ENCODE measurements around the gene TMPRSS6. TPM values are rescaled to one million over a fixed set of nuclear protein-coding genes. Genes with fewer than 3 reads are reported as not detected.

Gene TMPRSS6
- total and polyA plus RNA-seq, 9 donors: 0.04 to 2.4 (median 0.33) TPM; not detected in 6

DNA sequence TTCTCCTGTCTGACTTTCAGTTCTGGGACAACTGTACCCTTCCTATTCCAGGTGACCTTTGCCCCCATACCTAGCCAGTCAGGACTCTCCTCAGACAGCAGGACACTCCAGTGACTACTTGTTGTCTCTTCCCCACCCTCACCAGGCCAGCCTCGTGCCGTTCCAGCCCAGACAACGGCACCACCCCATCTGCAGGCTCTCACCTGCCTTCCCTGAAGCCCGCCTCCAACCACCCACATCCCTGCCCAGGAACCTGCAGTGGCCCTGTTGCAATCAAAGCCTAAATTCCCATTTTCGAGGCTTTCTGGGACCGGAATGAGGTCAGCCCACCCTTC lies 36.5 kb upstream of the TMPRSS6 start:
- Histone ChIP-seq H3K27ac (no peak overlapping the region), H3K36me3 (no peaks in the 10 kb centered on the region), H3K4me1 (ENCODE audit: insufficient read depth) (no peaks in the 10 kb centered on the region), H3K9me3 (no peaks in the 10 kb centered on the region), H3K4me3 (no peak overlapping the region), H3K27me3 (no peaks in the 10 kb centered on the region)
- DNase-seq: no peak
- 49 to 64% (median 59%) methylated on average over 6 of the region's 6 CpGs for WGBS, 3 donors
- intact Hi-C loops (cut with DNase I): no loop called here
- TF ChIP-seq, protein P1, sequence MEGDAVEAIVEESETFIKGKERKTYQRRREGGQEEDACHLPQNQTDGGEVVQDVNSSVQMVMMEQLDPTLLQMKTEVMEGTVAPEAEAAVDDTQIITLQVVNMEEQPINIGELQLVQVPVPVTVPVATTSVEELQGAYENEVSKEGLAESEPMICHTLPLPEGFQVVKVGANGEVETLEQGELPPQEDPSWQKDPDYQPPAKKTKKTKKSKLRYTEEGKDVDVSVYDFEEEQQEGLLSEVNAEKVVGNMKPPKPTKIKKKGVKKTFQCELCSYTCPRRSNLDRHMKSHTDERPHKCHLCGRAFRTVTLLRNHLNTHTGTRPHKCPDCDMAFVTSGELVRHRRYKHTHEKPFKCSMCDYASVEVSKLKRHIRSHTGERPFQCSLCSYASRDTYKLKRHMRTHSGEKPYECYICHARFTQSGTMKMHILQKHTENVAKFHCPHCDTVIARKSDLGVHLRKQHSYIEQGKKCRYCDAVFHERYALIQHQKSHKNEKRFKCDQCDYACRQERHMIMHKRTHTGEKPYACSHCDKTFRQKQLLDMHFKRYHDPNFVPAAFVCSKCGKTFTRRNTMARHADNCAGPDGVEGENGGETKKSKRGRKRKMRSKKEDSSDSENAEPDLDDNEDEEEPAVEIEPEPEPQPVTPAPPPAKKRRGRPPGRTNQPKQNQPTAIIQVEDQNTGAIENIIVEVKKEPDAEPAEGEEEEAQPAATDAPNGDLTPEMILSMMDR (IDR thresholded peaks at IDR 0.05): no peak
- TF ChIP-seq EP300 (IDR thresholded peaks at IDR 0.05): no peak
- TF ChIP-seq POLR2A (IDR thresholded peaks at IDR 0.05): no peak

GRCh38 chr22:37145180-37146050 lies 35.9 kb upstream of the TMPRSS6 start:
- Histone ChIP-seq H3K4me1 (ENCODE audit: insufficient read depth) (no peaks in the 10 kb centered on the region), H3K36me3 (no peaks in the 10 kb centered on the region), H3K4me3 (no peak overlapping the region), H3K9me3 (no peaks in the 10 kb centered on the region), H3K27ac (no peak overlapping the region), H3K27me3 (no peaks in the 10 kb centered on the region)
- intact Hi-C loops (cut with DNase I): no loop called here
- DNase-seq: no peak
- TF ChIP-seq, protein P1 (IDR thresholded peaks at IDR 0.05): no peak
- TF ChIP-seq POLR2A (IDR thresholded peaks at IDR 0.05) (no peak), EP300 (IDR thresholded peaks at IDR 0.05) (no peak)
- 14 to 22% (median 18%) methylated on average over 17 of the region's 17 CpGs for WGBS, 3 donors

DNA sequence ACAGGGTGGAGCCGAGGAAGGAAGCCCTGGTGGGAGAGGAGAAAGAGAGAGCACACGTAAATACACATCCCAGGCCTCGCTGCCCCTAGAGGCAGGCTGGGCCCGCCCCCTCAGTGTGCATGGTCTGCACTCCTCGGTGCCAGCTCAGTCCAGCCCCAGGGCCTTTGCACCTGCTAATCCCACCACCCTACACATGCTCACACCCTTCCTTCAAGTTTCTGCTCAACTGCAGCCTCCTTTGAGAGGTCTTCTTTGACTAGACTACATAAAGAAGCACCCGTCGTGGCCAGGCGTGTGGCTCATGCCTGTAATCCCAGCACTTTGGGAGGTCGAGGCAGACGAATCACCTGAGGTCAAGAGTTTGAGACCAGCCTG lies 34.7 kb upstream of the TMPRSS6 start:
- Histone ChIP-seq H3K4me1 (ENCODE audit: insufficient read depth) (no peaks in the 10 kb centered on the region), H3K4me3 (no peak overlapping the region), H3K27me3 (no peaks in the 10 kb centered on the region), H3K27ac (no peak overlapping the region), H3K36me3 (no peaks in the 10 kb centered on the region), H3K9me3 (no peaks in the 10 kb centered on the region)
- no peak for DNase-seq
- 83 to 91% (median 86%) methylated on average over 10 of the region's 10 CpGs for WGBS, 3 donors
- intact Hi-C loops (cut with DNase I): no loop called here
- no peak for TF ChIP-seq EP300 (IDR thresholded peaks at IDR 0.05)
- TF ChIP-seq, protein P1 (IDR thresholded peaks at IDR 0.05): no peak
- no peak for TF ChIP-seq POLR2A (IDR thresholded peaks at IDR 0.05)

DNA sequence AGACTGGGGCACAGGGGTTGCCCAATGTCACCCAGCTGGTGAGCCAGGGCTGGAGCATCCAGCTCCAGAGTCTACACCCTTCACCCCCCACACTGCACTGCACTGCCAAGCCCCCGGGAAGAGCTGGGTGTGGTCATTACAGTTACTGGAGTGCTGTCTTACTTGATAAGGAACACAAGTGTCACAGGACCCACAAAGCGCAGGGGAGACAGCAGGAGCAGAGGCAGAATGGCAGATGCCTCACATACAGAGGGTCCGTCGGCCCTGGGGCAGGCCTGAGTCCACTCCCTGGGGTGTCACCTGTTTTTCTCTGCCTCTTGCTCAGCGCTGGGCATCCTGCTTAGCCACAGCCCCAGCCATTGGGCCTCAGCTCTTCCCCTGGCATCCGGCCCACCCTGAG lies 32.5 kb upstream of the TMPRSS6 start:
- Histone ChIP-seq H3K4me1 (ENCODE audit: insufficient read depth) (no peaks in the 10 kb centered on the region), H3K4me3 (no peak overlapping the region), H3K36me3 (no peaks in the 10 kb centered on the region), H3K27me3 (no peaks in the 10 kb centered on the region), H3K27ac (no peak overlapping the region), H3K9me3 (no peaks in the 10 kb centered on the region)
- TF ChIP-seq EP300 (IDR thresholded peaks at IDR 0.05) (no peak), POLR2A (IDR thresholded peaks at IDR 0.05) (no peak)
- TF ChIP-seq, protein P1 (IDR thresholded peaks at IDR 0.05): no peak
- WGBS, 3 donors: 48 to 64% (median 64%) methylated on average over 6 of the region's 6 CpGs
- intact Hi-C loops (cut with DNase I): no loop called here
- DNase-seq: no peak
